GM12891 (cell line): ENCODE results near the gene MYBPHL.

ENCODE experiments used
- POLR2A ChIP-seq: IDR thresholded peaks from 2 replicates; pipeline ENCODE4 v1.6.1; 2011; ENCODE audit warnings: low read depth, low read length, control low read depth
- POLR2AphosphoS5 ChIP-seq: IDR thresholded peaks from 2 replicates; pipeline ENCODE4 v1.6.1; 2011; ENCODE audit warnings: low read depth, low read length, control low read depth
- SPI1 ChIP-seq: IDR thresholded peaks from 2 replicates; pipeline ENCODE4 v1.6.1; 2011; ENCODE audit warnings: low read depth, low read length, control low read depth
- TAF1 ChIP-seq: IDR thresholded peaks from 2 replicates; pipeline ENCODE4 v1.6.1; 2011; ENCODE audit warnings: low read depth, low read length, control low read depth

GRCh38 chr1:109296782-109297181 lies 10.0 kb downstream of the MYBPHL start:
- TF ChIP-seq POLR2AphosphoS5 (no peak), POLR2A (no peak), TAF1 (no peak), SPI1 (no peak)
